Measurements from ENCODE around the gene NCLN.
"Not testable (repeated sequence)": the region's sequence is repeated elsewhere in the genome, so short reads cannot be mapped to it uniquely, and the experiment has no call there.

The NCLN gene

DNA sequence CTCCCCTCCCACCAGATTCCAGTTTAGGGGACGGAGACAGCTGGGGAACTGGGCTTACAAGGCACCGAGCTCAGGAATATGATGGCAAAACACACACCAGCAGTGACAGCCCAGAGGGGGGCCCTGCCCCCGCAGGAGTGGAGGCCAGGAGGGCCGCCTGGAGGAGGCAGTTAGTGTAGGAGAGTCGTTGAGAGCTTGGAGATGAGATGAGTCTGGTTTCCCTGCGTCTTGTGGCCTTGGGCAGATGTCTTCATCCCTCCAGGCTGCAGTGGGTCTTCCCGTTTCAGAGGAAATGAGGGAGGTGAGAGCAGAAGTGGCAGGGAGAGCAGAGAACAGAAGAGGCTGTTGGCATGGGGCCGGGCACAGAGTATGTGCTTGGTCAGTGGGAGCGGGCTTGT, 43.6 kb downstream of the NCLN start:
- Histone ChIP-seq H3K9ac (ENCODE audit: low read depth in 1 of 2, low read length in 2 of 2) (no peak overlapping the region), H3K27me3 (ENCODE audit: control insufficient read depth in 2 of 2, insufficient read depth in 2 of 2, low read length in 2 of 2) (peaks cover 29 to 31% of the 10 kb centered on the region in 2 donors), H3K27ac (ENCODE audit: low read depth in 2 of 2, low read length in 2 of 2) (no peak overlapping the region), H3K9me3 (ENCODE audit: control insufficient read depth in 2 of 2, low read length in 2 of 2) (no peaks in the 10 kb centered on the region), H3K36me3 (ENCODE audit: control insufficient read depth in 2 of 2, insufficient read depth in 2 of 2, low read length in 2 of 2) (no peaks in the 10 kb centered on the region), H3K4me1 (ENCODE audit: control insufficient read depth in 2 of 2, insufficient read depth in 2 of 2, low read length in 2 of 2) (no peaks in the 10 kb centered on the region), H3K4me3 (ENCODE audit: low read length in 2 of 2) (no peak overlapping the region)

DNA sequence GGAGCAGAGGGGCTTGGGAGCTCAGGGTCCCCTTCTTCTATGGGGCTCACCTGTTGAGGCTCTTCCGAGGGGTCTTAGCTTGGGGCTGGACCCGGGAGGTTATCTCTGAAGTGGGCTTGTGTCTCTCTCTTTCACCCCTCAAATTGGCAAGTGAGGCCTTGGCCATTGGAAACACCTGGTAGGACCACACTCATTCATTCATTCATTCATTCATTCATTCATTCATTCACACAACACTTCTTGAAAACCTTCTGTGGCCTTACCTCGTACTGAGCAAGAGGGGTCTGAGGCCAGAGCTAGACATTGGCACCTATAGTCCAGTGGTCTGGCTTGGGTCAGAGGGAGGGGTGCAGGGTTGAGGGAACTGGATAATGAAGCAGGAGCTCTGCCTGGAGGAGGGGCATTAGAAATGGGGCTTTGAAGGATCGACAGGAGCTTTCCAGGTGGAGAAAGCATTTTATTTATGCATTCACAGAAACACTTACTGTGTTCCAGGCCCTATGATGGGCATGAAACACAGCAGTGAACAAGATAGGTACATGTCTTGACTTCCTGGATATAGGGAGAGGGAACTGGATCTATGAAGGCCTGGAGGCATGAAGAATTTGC, 44.3 kb downstream of the NCLN start:
- Histone ChIP-seq H3K36me3 (ENCODE audit: control insufficient read depth in 2 of 2, insufficient read depth in 2 of 2, low read length in 2 of 2) (no peaks in the 10 kb centered on the region), H3K4me3 (ENCODE audit: low read length in 2 of 2) (no peak overlapping the region), H3K9me3 (ENCODE audit: control insufficient read depth in 2 of 2, low read length in 2 of 2) (no peaks in the 10 kb centered on the region), H3K4me1 (ENCODE audit: control insufficient read depth in 2 of 2, insufficient read depth in 2 of 2, low read length in 2 of 2) (no peaks in the 10 kb centered on the region), H3K27me3 (ENCODE audit: control insufficient read depth in 2 of 2, insufficient read depth in 2 of 2, low read length in 2 of 2) (peaks cover 29 to 31% of the 10 kb centered on the region in 2 donors), H3K9ac (ENCODE audit: low read depth in 1 of 2, low read length in 2 of 2) (no peak overlapping the region), H3K27ac (ENCODE audit: low read depth in 2 of 2, low read length in 2 of 2) (no peak overlapping the region)

DNA sequence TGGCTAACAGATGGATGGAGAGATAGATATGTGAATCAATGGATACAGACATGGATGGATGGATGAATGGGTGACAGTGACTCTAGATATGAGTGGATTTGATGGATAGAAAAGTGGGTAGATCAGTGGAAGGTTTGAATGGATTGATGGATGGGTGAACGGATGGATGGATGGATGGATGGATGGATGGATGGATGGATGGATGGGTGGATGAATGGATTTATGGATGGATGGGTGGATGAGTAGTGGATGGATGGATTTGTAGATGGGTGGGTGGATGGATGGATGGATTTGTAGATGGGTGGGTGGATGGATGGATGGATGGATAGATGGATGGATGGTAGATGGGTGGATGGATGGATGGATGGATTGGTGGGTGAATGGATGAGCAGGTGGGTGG, 45.6 kb downstream of the NCLN start:
- Histone ChIP-seq H3K4me1 (ENCODE audit: control insufficient read depth in 2 of 2, insufficient read depth in 2 of 2, low read length in 2 of 2) (no peaks in the 10 kb centered on the region), H3K9ac (ENCODE audit: low read depth in 1 of 2, low read length in 2 of 2) (no peak overlapping the region), H3K4me3 (ENCODE audit: low read length in 2 of 2) (no peak overlapping the region), H3K36me3 (ENCODE audit: control insufficient read depth in 2 of 2, insufficient read depth in 2 of 2, low read length in 2 of 2) (no peaks in the 10 kb centered on the region), H3K27me3 (ENCODE audit: control insufficient read depth in 2 of 2, insufficient read depth in 2 of 2, low read length in 2 of 2) (peaks cover 24 to 26% of the 10 kb centered on the region in 2 donors), H3K27ac (ENCODE audit: low read depth in 2 of 2, low read length in 2 of 2) (no peak overlapping the region), H3K9me3 (ENCODE audit: control insufficient read depth in 2 of 2, low read length in 2 of 2) (no peaks in the 10 kb centered on the region)

DNA sequence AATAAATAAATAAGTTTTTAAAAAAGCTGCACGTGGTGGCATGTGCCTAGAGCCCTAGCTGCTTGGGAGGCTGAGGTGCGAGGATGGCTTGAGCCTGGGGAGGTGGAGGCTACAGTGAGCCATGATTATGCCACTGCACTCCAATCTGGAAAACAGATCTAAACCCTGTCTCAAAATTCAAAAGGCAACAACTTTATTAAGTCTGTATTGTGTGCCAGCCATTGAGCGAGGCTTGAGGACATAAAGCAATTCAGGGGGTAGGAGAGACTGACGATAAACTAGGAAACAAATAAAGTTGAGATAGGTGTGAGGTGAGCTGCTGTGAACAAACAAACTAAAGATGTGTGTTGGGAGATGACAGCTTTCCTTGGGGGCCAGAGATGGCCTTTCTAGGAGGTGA, 47.4 kb downstream of the NCLN start:
- Histone ChIP-seq H3K4me1 (ENCODE audit: control insufficient read depth in 2 of 2, insufficient read depth in 2 of 2, low read length in 2 of 2) (no peaks in the 10 kb centered on the region), H3K4me3 (ENCODE audit: low read length in 2 of 2) (no peak overlapping the region), H3K27me3 (ENCODE audit: control insufficient read depth in 2 of 2, insufficient read depth in 2 of 2, low read length in 2 of 2) (peaks cover 12 to 20% of the 10 kb centered on the region in 2 donors), H3K9ac (ENCODE audit: low read depth in 1 of 2, low read length in 2 of 2) (no peak overlapping the region), H3K27ac (ENCODE audit: low read depth in 2 of 2, low read length in 2 of 2) (no peak overlapping the region), H3K36me3 (ENCODE audit: control insufficient read depth in 2 of 2, insufficient read depth in 2 of 2, low read length in 2 of 2) (no peaks in the 10 kb centered on the region), H3K9me3 (ENCODE audit: control insufficient read depth in 2 of 2, low read length in 2 of 2) (no peaks in the 10 kb centered on the region)

DNA sequence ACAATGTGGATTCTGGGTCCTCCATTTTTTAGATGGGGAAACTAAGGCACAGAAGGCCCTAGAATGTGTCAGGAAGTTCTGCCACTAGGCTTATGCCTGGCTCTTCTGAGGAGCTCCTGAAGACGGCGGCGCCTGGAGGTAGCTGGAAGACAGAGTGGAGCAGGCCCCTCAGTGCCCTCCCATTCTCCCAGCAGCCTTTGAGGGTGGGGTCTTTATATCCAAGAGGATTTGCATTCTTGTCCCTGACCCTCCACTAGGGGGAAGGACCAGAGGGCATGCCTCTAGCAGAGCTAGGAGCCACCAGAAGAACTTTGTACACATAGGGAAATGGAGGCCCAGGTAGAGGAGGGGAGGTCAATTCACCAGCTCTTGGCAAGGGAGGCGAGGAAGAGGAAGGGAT, 48.1 kb downstream of the NCLN start:
- Histone ChIP-seq H3K9me3 (ENCODE audit: control insufficient read depth in 2 of 2, low read length in 2 of 2) (no peaks in the 10 kb centered on the region), H3K9ac (ENCODE audit: low read depth in 1 of 2, low read length in 2 of 2) (no peak overlapping the region), H3K36me3 (ENCODE audit: control insufficient read depth in 2 of 2, insufficient read depth in 2 of 2, low read length in 2 of 2) (no peaks in the 10 kb centered on the region), H3K4me1 (ENCODE audit: control insufficient read depth in 2 of 2, insufficient read depth in 2 of 2, low read length in 2 of 2) (no peaks in the 10 kb centered on the region), H3K4me3 (ENCODE audit: low read length in 2 of 2) (no peak overlapping the region), H3K27ac (ENCODE audit: low read depth in 2 of 2, low read length in 2 of 2) (no peak overlapping the region), H3K27me3 (ENCODE audit: control insufficient read depth in 2 of 2, insufficient read depth in 2 of 2, low read length in 2 of 2) (peaks cover 10 to 18% of the 10 kb centered on the region in 2 donors)

DNA sequence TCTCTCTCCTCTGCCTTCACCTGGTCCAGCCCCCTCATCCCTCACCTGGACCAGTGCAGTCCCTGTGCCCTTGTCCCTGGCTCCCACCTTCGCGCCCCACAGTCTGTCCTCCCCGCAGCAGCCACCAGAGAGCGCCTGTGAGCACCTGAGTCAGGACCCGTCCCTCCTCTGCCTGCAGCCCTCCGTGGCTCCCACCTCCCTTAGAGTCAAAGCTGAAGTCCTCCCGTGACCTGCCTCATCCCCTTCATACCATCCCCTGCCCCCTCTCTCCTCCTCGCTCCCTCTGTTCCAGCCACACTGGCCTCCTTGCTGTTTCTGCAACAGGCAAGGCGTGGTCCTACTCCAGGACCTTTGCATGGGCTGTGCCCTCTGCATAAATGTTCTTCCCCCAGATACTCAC, 49.1 kb downstream of the NCLN start:
- Histone ChIP-seq H3K4me1 (ENCODE audit: control insufficient read depth in 2 of 2, insufficient read depth in 2 of 2, low read length in 2 of 2) (no peaks in the 10 kb centered on the region), H3K36me3 (ENCODE audit: control insufficient read depth in 2 of 2, insufficient read depth in 2 of 2, low read length in 2 of 2) (no peaks in the 10 kb centered on the region), H3K4me3 (ENCODE audit: low read length in 2 of 2) (no peak overlapping the region), H3K27me3 (ENCODE audit: control insufficient read depth in 2 of 2, insufficient read depth in 2 of 2, low read length in 2 of 2) (peaks cover 3 to 10% of the 10 kb centered on the region in 2 donors), H3K9me3 (ENCODE audit: control insufficient read depth in 2 of 2, low read length in 2 of 2) (no peaks in the 10 kb centered on the region), H3K9ac (ENCODE audit: low read depth in 1 of 2, low read length in 2 of 2) (no peak overlapping the region), H3K27ac (ENCODE audit: low read depth in 2 of 2, low read length in 2 of 2) (no peak overlapping the region)

DNA sequence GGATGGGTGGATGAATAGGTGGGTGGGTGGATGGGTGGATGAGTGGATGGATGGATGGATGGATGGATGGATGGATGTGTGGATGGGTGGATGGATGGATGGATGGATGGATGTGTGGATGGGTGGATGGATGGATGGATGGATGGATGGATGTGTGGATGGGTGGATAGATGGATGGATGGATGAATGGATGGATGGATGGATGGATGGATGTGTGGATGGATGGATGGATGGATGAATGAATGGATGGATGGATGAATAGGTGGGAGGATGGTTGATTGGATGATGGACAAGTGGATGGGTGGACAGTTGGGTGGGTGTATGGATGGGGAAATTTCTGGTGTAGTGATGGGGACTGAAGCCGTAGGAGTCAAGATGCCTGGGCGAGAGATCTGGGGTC, 49.9 kb downstream of the NCLN start:
- H3K4me1 ChIP-seq (ENCODE audit: control insufficient read depth in 2 of 2, insufficient read depth in 2 of 2, low read length in 2 of 2); H3K9me3 ChIP-seq (ENCODE audit: control insufficient read depth in 2 of 2, low read length in 2 of 2); H3K27ac ChIP-seq (ENCODE audit: low read depth in 2 of 2, low read length in 2 of 2); H3K36me3 ChIP-seq (ENCODE audit: control insufficient read depth in 2 of 2, insufficient read depth in 2 of 2, low read length in 2 of 2); H3K27me3 ChIP-seq (ENCODE audit: control insufficient read depth in 2 of 2, insufficient read depth in 2 of 2, low read length in 2 of 2); H3K4me3 ChIP-seq (ENCODE audit: low read length in 2 of 2); H3K9ac ChIP-seq (ENCODE audit: low read depth in 1 of 2, low read length in 2 of 2): not testable (repeated sequence)

DNA sequence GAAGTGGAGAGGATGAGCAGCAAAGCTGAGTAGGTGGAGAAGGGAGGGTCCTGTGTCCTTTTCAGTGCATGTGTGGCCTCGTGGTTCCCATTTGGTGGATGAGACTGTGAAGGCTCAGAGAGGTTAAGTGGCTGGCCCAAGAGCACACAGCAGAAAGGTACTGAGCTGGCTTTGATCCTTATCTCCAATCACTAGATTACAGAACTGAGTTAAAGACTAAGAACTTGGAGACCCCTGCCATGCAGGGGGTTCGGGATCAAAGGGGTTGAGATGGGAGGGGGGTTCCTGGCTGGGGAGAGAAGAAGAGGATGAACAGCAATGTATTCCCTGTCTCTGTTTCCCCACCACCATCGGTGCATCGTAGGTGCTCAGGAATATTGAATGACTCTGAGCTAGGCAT, 50.5 kb downstream of the NCLN start:
- H3K4me1 ChIP-seq (ENCODE audit: control insufficient read depth in 2 of 2, insufficient read depth in 2 of 2, low read length in 2 of 2), result no peaks in the 10 kb centered on the region
- no peaks in the 10 kb centered on the region for H3K9me3 ChIP-seq (ENCODE audit: control insufficient read depth in 2 of 2, low read length in 2 of 2)
- no peaks in the 10 kb centered on the region for H3K36me3 ChIP-seq (ENCODE audit: control insufficient read depth in 2 of 2, insufficient read depth in 2 of 2, low read length in 2 of 2)
- H3K4me3 ChIP-seq (ENCODE audit: low read length in 2 of 2), result no peak overlapping the region
- no peaks in the 10 kb centered on the region for H3K27me3 ChIP-seq (ENCODE audit: control insufficient read depth in 2 of 2, insufficient read depth in 2 of 2, low read length in 2 of 2)
- H3K9ac ChIP-seq (ENCODE audit: low read depth in 1 of 2, low read length in 2 of 2), result no peak overlapping the region
- H3K27ac ChIP-seq (ENCODE audit: low read depth in 2 of 2, low read length in 2 of 2), result no peak overlapping the region

DNA sequence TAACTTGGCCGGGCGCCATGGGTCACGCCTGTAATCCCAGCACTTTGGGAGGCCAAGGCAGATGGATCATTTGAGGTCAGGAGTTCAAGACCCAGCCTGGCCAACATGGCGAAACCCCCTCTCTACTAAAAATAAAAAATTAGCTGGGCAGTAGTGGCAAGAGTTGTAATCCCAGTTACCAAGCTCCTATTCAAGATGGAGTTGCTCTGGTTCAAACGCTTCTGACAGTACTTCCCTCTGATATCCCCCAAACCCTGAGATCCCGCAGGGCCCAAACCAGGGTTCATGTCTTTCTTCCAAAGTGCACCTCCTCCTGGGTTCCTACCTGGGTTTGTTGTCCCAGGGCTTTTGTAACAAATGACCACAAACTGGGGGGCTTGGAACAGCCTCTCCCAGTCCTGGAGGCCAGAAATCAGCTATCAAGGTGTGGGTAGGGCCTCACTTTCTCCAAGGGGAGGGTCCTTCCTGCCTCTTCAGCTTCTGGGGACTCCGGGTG, 52.4 kb downstream of the NCLN start:
- Histone ChIP-seq H3K27me3 (ENCODE audit: control insufficient read depth in 2 of 2, insufficient read depth in 2 of 2, low read length in 2 of 2) (no peaks in the 10 kb centered on the region), H3K4me3 (ENCODE audit: low read length in 2 of 2) (no peak overlapping the region), H3K36me3 (ENCODE audit: control insufficient read depth in 2 of 2, insufficient read depth in 2 of 2, low read length in 2 of 2) (no peaks in the 10 kb centered on the region), H3K9me3 (ENCODE audit: control insufficient read depth in 2 of 2, low read length in 2 of 2) (no peaks in the 10 kb centered on the region), H3K9ac (ENCODE audit: low read depth in 1 of 2, low read length in 2 of 2) (no peak overlapping the region), H3K4me1 (ENCODE audit: control insufficient read depth in 2 of 2, insufficient read depth in 2 of 2, low read length in 2 of 2) (no peaks in the 10 kb centered on the region), H3K27ac (ENCODE audit: low read depth in 2 of 2, low read length in 2 of 2) (no peak overlapping the region)

DNA sequence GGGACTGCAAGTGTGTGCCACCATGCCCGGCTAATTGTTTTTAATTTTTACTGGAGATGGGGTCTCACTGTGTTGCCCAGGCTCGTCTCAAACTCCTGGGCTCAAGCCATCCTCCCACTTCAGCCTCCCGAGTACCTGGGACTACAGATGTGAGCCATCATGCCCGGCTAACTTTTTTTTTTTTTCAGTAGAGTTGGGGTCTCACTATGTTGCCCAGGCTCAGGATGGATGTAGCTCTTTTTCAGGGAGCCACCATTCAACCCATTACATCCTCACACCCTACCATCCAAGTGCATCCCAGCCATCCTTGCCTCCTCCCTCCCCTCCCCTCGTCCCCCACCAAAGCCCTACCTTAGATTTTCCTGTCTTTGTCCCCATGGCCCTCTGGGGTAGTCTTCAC, 53.6 kb downstream of the NCLN start:
- H3K4me3 ChIP-seq (ENCODE audit: low read length in 2 of 2), result no peak overlapping the region
- H3K9ac ChIP-seq (ENCODE audit: low read depth in 1 of 2, low read length in 2 of 2), result no peak overlapping the region
- no peaks in the 10 kb centered on the region for H3K4me1 ChIP-seq (ENCODE audit: control insufficient read depth in 2 of 2, insufficient read depth in 2 of 2, low read length in 2 of 2)
- no peak overlapping the region for H3K27ac ChIP-seq (ENCODE audit: low read depth in 2 of 2, low read length in 2 of 2)
- peaks cover 0 to 2% of the 10 kb centered on the region in 2 donors for H3K9me3 ChIP-seq (ENCODE audit: control insufficient read depth in 2 of 2, low read length in 2 of 2)
- H3K36me3 ChIP-seq (ENCODE audit: control insufficient read depth in 2 of 2, insufficient read depth in 2 of 2, low read length in 2 of 2), result no peaks in the 10 kb centered on the region
- H3K27me3 ChIP-seq (ENCODE audit: control insufficient read depth in 2 of 2, insufficient read depth in 2 of 2, low read length in 2 of 2), result peaks cover 0 to under 1% of the 10 kb centered on the region in 2 donors
